PFSK-1 (cell line): ENCODE results near the gene ACADS.

Experiments
- FOXP2 ChIP-seq: optimal IDR thresholded peaks from 2 replicates; pipeline ENCODE3; 2011; ENCODE audit warnings: borderline replicate concordance, control low read depth, inconsistent platforms; ENCODE audit not compliant: insufficient read depth; ENCODE audit errors: extremely low read length, extremely low read depth
- POLR2AphosphoS5 ChIP-seq: IDR thresholded peaks from 2 replicates; pipeline ENCODE4 v1.6.1; 2012; ENCODE audit warnings: low read depth, mild to moderate bottlenecking, control low read depth, low read length, moderate library complexity
- REST ChIP-seq, 2 experiments: IDR thresholded peaks; 2 replicates each; pipeline versions ENCODE4 v1.6.1 to v1.8.0; 2011 to 2012; ENCODE audit warnings: low read depth in 2 of 2, low read length in 2 of 2, control low read depth in 1 of 2, inconsistent platforms in 1 of 2, mild to moderate bottlenecking in 1 of 2, moderate library complexity in 1 of 2; ENCODE audit not compliant: insufficient read depth in 1 of 2
- SIN3A ChIP-seq: IDR thresholded peaks from 2 replicates; pipeline ENCODE4 v1.6.1; 2012; ENCODE audit warnings: mild to moderate bottlenecking, low read length, moderate library complexity, borderline replicate concordance; ENCODE audit not compliant: insufficient read depth
- TAF1 ChIP-seq: IDR thresholded peaks from 2 replicates; pipeline ENCODE4 v1.6.1; 2012; ENCODE audit warnings: low read length, control low read depth, borderline replicate concordance; ENCODE audit not compliant: insufficient read depth

- TF ChIP-seq POLR2AphosphoS5, result no peak
- no peak for TF ChIP-seq SIN3A
- no peak for TF ChIP-seq TAF1
- no peak for TF ChIP-seq REST (IDR thresholded peaks at IDR 0.05; ENCODE audit: insufficient read depth in 1 of 2, low read depth in 2 of 2, low read length in 2 of 2)
- TF ChIP-seq FOXP2, result no peak
These were observed 34.1 kb downstream of the ACADS start for GRCh38 chr12:120759591-120760348.
